PC-3 (cell line): Measurements from ENCODE around the gene TH. TPM values are rescaled to one million over a fixed set of nuclear protein-coding genes. Genes with fewer than 3 reads are reported as not detected.

Experiments
- ATAC-seq: fragments of 200-7000 bp; cut with Tn5 transposase; 2 replicates; pipeline ENCODE4 v1.9.1; 2020; ENCODE audit warnings: mild to moderate bottlenecking, moderate library complexity
- BruUV-seq: library from RNA; stranded (reverse); fragments of 400-500 nt; replicated peaks from 2 replicates; lab custom pipeline; 2021; lab: Mats Ljungman, UMichigan
- CTCF ChIA-PET: fragments of 300-600 bp; sonication (Branson Sonifier 250); formaldehyde crosslinking; loops from one replicate; lab custom pipeline; 2022; ENCODE audit warnings: antibody characterized with exemption; lab: Charles Lee
- POLR2A ChIA-PET: fragments of 300-600 bp; sonication (Branson Sonifier 250); formaldehyde crosslinking; loops from one replicate; lab custom pipeline; 2022; ENCODE audit warnings: antibody characterized with exemption; ENCODE audit not compliant: unreplicated experiment; lab: Charles Lee
- DNase-seq: peaks from one replicate; pipeline ENCODE4 v3.0.0-alpha.2; 2015
- H2AFZ ChIP-seq: fragments of 300-600 bp; sonication (generic); 2 replicates; pipeline ENCODE4 v1.6.0; 2016; ENCODE audit warnings: antibody characterized with exemption, low read length
- H3F3A ChIP-seq: fragments of 300-600 bp; sonication (generic); one replicate; pipeline ENCODE4 v1.6.0; 2017; ENCODE audit warnings: antibody characterized with exemption, low read length, control low read depth, mild to moderate bottlenecking; ENCODE audit not compliant: unreplicated experiment
- H3K27ac ChIP-seq: fragments of 300-600 bp; sonication (generic); 2 replicates; pipeline ENCODE4 v1.5.1; 2016; ENCODE audit warnings: mild to moderate bottlenecking, low read length
- H3K27me3 ChIP-seq: fragments of 300-600 bp; sonication (generic); 2 replicates; pipeline ENCODE4 v1.6.1; 2016; ENCODE audit warnings: low read length, mixed read lengths
- H3K36me3 ChIP-seq: fragments of 300-600 bp; sonication (generic); 2 replicates; pipeline ENCODE4 v1.6.1; 2016; ENCODE audit warnings: low read depth, mixed run types, low read length, mixed read lengths
- H3K4me1 ChIP-seq: fragments of 300-600 bp; sonication (generic); 2 replicates; pipeline ENCODE4 v1.5.1; 2016; ENCODE audit warnings: low read length; ENCODE audit not compliant: insufficient read depth
- H3K4me2 ChIP-seq: fragments of 300-600 bp; sonication (generic); 2 replicates; pipeline ENCODE4 v1.6.0; 2016; ENCODE audit warnings: low read length
- H3K4me3 ChIP-seq: fragments of 300-600 bp; sonication (generic); 2 replicates; pipeline ENCODE4 v1.5.1; 2016; ENCODE audit warnings: mild to moderate bottlenecking, low read length, mixed read lengths
- H3K79me2 ChIP-seq: fragments of 300-600 bp; sonication (generic); 2 replicates; pipeline ENCODE4 v1.6.1; 2017; ENCODE audit warnings: low read length, mixed read lengths
- H3K9ac ChIP-seq: fragments of 300-600 bp; sonication (generic); 2 replicates; pipeline ENCODE4 v1.6.0; 2016; ENCODE audit warnings: mild to moderate bottlenecking, low read length
- H3K9me2 ChIP-seq: fragments of 300-600 bp; sonication (generic); replicated peaks from 2 replicates; pipeline ENCODE4 v1.6.1; 2016; ENCODE audit warnings: mixed run types, low read length, mixed read lengths
- H3K9me3 ChIP-seq: fragments of 300-600 bp; sonication (generic); 2 replicates; pipeline ENCODE4 v1.6.1; 2016; ENCODE audit warnings: low read length, mixed read lengths
- H4K20me1 ChIP-seq: fragments of 300-600 bp; sonication (generic); 2 replicates; pipeline ENCODE4 v1.6.1; 2016; ENCODE audit warnings: low read length, mixed read lengths
- EZH2 ChIP-seq: fragments of 300-600 bp; sonication (generic); IDR thresholded peaks from one replicate; pipeline ENCODE4 v1.6.1; 2017; ENCODE audit warnings: antibody characterized with exemption, mild to moderate bottlenecking, low read length; ENCODE audit not compliant: unreplicated experiment
- EZH2phosphoT487 ChIP-seq: fragments of 300-600 bp; sonication (generic); IDR thresholded peaks from 2 replicates; pipeline ENCODE4 v1.6.1; 2018; ENCODE audit warnings: mild to moderate bottlenecking, antibody characterized with exemption, low read length, borderline replicate concordance
- intact Hi-C: fragments of 100-400 bp; cut with micrococcal nuclease; formaldehyde crosslinking; loops from 2 replicates; pipeline ENCODE4 v1.9.0; 2023
- total RNA-seq: library from RNA; depleted of rRNA; stranded (reverse); fragments of >200 nt; gene quantifications from 2 replicates; pipeline ENCODE4 v1.2.3, GENCODE V29; 2014
- TF ChIP-seq, protein P1 (sequence below): fragments of 300-600 bp; sonication (generic); conservative IDR thresholded peaks from 2 replicates; pipeline ENCODE4 v1.5.1; 2017; ENCODE audit warnings: antibody characterized with exemption, low read depth, mild to moderate bottlenecking, low read length

The TH gene
- total RNA-seq, 1 experiment from 2014 or later: 8.3 TPM

DNA sequence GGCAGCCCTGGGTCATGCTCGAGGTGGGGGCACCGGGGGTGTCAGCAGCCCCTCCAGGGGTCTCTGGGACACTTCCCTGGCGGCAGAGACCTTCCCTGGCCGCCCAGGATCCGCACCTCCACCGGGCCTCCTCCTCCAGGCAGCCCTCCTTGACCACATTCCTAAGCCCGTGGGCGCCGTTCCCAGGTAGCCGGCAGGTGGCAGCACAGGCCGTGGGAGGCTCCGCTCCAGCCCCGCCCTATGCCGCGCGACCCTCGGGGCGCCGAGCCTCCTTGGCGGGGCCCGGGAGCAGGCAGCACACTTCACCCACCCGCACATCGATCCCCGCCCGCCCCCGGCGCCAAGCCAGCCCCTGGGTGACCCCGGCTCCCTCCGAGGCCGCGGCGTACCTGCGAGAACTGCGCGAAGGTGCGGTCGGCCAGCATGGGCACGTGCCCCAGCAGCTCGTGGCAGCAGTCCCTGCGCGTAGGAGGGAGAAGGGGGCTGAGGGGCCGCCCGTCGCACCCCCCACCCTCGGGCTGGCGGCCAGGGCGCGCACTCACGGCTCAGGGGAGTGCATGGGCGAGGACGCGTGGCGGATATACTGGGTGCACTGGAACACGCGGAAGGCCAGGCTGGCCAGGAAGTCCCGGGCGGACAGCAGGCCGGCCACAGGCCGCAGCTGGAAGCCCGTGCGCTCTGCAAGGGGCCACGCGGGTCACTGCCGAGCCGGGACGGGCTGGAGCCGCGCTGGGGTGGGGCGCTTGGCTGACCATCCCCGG is 5.3 kb downstream of the TH start:
- Histone ChIP-seq H3K9ac (peak overlapping the region; percentile 12; the same call in 1 of the 2 replicates), H3K4me2 (peak overlapping the region; percentile 69), H3F3A (no peaks in the 10 kb centered on the region), H4K20me1 (no peaks in the 10 kb centered on the region), H3K36me3 (no peaks in the 10 kb centered on the region), H3K4me1 (peaks cover 13% of the 10 kb centered on the region; the same call in 1 of the 2 replicates), H3K9me2 (no peaks in the 10 kb centered on the region), H2AFZ (peak overlapping the region; percentile 86), H3K4me3 (no peak overlapping the region), H3K9me3 (no peaks in the 10 kb centered on the region), H3K27me3 (no peaks in the 10 kb centered on the region), H3K27ac (no peak overlapping the region), H3K79me2 (no peaks in the 10 kb centered on the region)
- TF ChIP-seq EZH2: no peak
- TF ChIP-seq, protein P1, sequence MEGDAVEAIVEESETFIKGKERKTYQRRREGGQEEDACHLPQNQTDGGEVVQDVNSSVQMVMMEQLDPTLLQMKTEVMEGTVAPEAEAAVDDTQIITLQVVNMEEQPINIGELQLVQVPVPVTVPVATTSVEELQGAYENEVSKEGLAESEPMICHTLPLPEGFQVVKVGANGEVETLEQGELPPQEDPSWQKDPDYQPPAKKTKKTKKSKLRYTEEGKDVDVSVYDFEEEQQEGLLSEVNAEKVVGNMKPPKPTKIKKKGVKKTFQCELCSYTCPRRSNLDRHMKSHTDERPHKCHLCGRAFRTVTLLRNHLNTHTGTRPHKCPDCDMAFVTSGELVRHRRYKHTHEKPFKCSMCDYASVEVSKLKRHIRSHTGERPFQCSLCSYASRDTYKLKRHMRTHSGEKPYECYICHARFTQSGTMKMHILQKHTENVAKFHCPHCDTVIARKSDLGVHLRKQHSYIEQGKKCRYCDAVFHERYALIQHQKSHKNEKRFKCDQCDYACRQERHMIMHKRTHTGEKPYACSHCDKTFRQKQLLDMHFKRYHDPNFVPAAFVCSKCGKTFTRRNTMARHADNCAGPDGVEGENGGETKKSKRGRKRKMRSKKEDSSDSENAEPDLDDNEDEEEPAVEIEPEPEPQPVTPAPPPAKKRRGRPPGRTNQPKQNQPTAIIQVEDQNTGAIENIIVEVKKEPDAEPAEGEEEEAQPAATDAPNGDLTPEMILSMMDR: peak; percentile 70
- BruUV-seq: no TSS peak
- intact Hi-C loops: loop anchor here (1.0 kb wide), 1 partner anchor 29 kb away; no protein-coding TSS in a partner anchor
- DNase-seq: peak; percentile 52
- ATAC-seq: peak; percentile 78
- CTCF ChIA-PET: no interaction called here
- POLR2A ChIA-PET: no interaction called here

DNA sequence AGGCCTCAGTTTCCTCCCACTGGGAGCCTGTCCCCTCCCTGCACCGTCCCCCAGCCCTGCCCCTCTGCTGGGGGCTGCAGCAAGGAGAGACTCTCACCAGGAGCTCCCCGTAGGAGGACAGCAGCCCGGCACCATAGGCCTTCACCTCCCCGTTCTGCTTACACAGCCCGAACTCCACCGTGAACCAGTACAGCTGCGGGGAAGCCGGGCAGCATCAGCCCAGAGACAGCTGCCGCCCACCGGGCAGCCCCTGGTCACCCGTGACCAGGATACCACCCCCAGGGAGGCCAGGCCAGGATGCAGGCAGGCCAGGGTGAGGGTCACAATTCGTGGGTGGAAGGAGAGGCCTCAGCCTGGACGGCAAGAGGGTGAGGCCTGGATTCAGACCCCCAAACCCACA is 6.0 kb downstream of the TH start:
- ChIA-PET CTCF (no interaction called here), POLR2A (no interaction called here)
- Histone ChIP-seq H3K9me3 (no peaks in the 10 kb centered on the region), H3K27ac (no peak overlapping the region), H3K79me2 (no peaks in the 10 kb centered on the region), H2AFZ (no peak overlapping the region), H3K36me3 (no peaks in the 10 kb centered on the region), H3K4me1 (peaks cover 13% of the 10 kb centered on the region; the same call in 1 of the 2 replicates), H3K9me2 (no peaks in the 10 kb centered on the region), H3K27me3 (no peaks in the 10 kb centered on the region), H3F3A (no peaks in the 10 kb centered on the region), H3K9ac (no peak overlapping the region), H4K20me1 (no peaks in the 10 kb centered on the region), H3K4me2 (no peak overlapping the region), H3K4me3 (no peak overlapping the region)
- BruUV-seq: no TSS peak
- DNase-seq (no peak), ATAC-seq (no peak)
- intact Hi-C loops: no loop called here
- TF ChIP-seq EZH2 (no peak), EZH2phosphoT487 (no peak)
- TF ChIP-seq, protein P1: no peak

DNA sequence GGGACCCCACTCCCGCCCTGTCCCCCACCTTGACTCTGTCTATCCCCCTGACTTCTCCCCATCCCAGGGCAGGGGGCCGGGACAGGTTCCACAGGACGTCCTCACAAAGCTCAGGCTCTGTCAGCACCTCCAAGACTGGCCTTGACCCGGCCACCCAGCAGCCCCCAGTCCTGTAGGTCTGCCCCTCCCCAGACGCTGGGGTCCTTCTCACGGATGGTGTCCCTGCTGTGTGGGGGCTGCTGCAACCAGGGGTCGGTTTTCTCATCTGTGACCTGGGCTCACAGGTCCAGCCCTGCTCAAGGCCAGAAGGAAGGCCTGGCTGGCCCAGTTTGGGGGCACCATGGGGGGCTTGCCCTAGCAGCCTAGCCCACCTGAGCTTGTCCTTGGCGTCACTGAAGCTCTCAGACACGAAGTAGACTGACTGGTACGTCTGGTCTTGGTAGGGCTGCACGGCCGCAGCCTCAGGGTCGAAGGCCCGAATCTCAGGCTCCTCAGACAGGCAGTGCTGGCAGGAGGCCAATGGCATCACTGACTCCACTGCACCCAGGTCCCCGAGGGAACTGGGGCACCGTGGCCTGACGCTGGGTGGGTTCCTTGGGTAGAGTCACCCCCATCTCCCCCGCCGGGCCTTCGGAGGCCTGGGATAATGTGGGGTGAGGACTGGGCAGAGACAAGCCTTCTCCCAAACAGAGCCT is 6.6 kb downstream of the TH start:
- no peaks in the 10 kb centered on the region for H3K9me2 ChIP-seq
- H3K79me2 ChIP-seq: no peaks in the 10 kb centered on the region
- no peaks in the 10 kb centered on the region for H3K27me3 ChIP-seq
- no TSS peak for BruUV-seq
- H3K4me2 ChIP-seq: no peak overlapping the region
- ChIA-PET POLR2A (no interaction called here), CTCF (no interaction called here)
- intact Hi-C loops: no loop called here
- H3K27ac ChIP-seq: no peak overlapping the region
- no peaks in the 10 kb centered on the region for H3K9me3 ChIP-seq
- H2AFZ ChIP-seq: no peak overlapping the region
- no peak for ATAC-seq
- H3F3A ChIP-seq: no peaks in the 10 kb centered on the region
- no peaks in the 10 kb centered on the region for H4K20me1 ChIP-seq
- H3K9ac ChIP-seq: no peak overlapping the region
- no peak overlapping the region for H3K4me3 ChIP-seq
- H3K4me1 ChIP-seq: peaks cover 13% of the 10 kb centered on the region; the same call in 1 of the 2 replicates
- H3K36me3 ChIP-seq: no peaks in the 10 kb centered on the region
- no peak for DNase-seq
- TF ChIP-seq EZH2phosphoT487: no peak
- TF ChIP-seq EZH2: no peak
- TF ChIP-seq, protein P1: no peak
